HG03139 (cell line): ENCODE data around the gene AGER.
"Not testable (repeated sequence)": the region's sequence is repeated elsewhere in the genome, so short reads cannot be mapped to it uniquely, and the experiment has no call there.

ENCODE experiments used
- ATAC-seq: cut with Tn5 transposase; IDR thresholded peaks from one replicate; pipeline ENCODE4 v1.9.1; 2021; ENCODE audit not compliant: unreplicated experiment

AGER gene

GRCh38 chr6:32151181-32151862 lies 32.7 kb downstream of the AGER start:
- ATAC-seq, result no peak

- ATAC-seq, result no peak
These were observed 33.9 kb downstream of the AGER start for GRCh38 chr6:32149932-32150870.

DNA sequence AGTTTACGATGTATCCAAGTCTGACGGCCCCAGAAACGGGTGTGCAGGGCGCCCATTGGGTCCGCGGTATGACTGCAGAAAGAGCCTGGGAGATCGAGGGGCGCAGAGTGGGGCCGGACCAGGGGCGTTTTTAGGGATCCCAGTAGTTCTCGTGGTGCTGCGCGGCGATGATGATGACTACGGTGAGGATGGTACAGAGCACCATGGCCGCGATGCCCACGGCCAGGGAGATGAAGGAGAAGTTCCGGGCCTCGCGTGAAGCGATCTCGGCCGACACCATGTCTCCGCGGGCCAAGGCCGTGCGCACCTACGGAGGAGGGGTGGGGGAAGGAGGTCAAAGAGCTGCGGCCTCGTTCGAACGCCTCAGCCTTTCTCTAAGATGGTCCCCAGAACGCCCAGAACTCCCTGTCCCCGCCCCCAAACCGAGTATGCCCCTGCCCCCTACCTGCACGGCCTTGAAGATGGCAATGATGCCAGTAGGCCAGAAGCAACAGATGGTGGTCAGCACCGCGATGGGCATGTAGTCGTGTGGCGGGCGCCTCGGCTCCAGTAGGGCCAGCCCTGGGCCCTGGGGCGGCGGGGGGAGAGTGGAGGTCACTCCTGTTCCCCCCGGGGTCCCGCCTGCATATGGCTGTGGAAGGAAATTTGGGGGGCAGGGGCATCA lies 34.8 kb downstream of the AGER start:
- no peak for ATAC-seq

DNA sequence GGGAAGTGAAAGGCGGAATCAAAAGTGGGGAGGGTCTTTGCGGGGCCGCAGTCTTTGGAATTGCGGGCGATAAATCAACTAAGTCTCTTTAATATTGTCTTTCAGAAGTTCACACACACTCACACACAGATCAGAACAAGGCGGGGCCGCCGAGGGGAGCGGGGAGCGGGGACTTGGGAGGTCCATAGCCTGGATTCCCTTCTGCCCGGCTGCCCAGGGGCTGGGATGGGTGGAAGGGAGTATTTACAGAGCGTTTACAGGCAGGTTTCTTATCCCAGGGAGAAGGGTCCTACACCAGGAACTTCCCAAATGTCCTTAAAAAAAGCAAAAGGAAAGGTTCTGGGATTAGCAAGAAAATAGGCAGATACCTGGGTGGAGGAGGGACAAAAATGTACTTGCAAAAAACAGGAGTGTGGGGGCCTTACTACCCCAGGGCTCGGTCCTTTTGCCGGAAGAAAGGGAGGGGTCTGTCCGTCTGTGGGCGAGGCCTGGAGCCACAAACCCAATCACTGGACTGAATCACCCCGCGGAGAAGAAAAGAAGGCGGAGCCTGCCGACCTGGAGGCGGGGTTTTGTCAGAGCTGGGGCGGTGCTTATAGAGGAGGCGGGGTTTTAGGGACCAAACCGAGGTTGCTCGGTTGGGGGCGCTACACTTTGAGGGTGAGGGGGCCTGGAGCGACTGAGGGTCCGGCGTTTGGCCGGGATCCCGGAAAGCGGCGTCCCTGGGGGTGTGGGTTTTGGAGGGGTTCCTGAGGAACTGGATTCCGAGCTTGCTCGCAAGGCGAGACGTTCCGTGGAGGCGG lies 35.6 kb downstream of the AGER start:
- ATAC-seq, result no peak

DNA sequence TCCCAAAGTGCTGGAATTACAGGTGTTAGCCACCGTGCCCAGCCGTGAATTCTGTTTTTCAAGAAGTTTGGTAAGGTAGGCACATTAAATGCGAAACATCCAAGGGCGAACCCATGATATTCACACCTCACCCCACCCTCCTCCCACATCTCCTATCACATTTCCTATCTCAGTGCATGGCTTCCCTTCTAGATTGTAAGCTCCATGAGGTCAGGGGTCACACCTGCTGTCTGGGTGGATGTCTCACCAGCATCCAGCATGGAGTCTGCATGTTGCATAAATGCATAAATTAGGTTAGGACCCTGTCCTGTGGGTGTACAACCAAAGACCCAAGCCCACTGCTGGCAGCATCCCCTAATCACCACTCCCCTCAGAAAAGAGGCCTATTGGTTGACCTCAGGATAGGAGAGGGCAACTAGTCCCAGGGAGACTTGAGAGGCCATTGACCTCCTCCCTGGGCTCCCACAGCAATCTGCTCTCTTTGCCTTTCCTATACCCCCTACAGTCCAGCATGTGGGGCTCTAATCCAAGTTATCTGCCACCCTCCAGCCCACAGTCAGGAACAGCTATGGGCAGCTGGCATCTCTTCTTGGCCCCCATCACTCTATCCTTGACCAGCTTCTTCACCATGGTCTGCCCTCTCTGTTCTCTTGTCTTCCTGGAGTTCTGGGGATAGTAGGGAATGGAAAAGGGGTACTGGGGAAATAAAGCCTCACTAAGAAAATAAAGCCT lies 36.5 kb downstream of the AGER start:
- no peak for ATAC-seq

- ATAC-seq, result no peak
These were observed 37.4 kb downstream of the AGER start for GRCh38 chr6:32146687-32147086.

- ATAC-seq, result no peak
These were observed 37.8 kb downstream of the AGER start for GRCh38 chr6:32146287-32146686.

- not testable (repeated sequence) for ATAC-seq
These were observed 39.8 kb downstream of the AGER start for GRCh38 chr6:32144238-32144637.

DNA sequence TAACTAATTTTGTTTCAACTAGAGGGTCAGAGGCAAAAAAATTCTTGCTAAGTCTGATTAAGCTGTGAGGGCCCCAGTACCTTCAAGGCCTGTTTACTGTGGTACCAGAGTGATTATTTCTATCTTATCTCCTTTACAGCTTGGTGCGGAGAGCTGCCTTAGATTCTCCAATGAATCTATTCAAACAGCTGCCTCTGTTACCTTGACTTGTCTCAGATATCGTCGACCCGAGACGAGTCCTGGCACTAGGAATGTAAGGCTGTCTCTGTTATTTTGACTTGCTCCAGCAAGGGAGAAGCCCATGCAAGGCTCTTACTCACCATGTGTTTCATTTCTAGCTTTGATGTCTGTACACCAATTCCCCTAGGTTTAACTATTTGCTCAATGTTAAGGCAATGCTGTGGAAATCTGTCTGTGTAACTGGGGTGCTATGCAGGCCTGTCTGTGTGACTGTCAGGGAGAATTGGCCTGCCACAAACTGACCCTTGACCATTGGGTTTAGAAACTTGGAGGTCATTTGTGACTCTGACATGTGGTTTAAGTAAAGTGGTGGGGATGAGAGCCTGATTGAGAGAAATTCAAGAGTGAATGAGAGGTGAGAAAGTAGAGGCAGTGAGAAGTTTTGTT lies 43.5 kb downstream of the AGER start:
- no peak for ATAC-seq

GRCh38 chr6:32139590-32139989 lies 44.5 kb downstream of the AGER start:
- ATAC-seq, result no peak

- no peak for ATAC-seq
These were observed 46.6 kb downstream of the AGER start for GRCh38 chr6:32137454-32137853.

DNA sequence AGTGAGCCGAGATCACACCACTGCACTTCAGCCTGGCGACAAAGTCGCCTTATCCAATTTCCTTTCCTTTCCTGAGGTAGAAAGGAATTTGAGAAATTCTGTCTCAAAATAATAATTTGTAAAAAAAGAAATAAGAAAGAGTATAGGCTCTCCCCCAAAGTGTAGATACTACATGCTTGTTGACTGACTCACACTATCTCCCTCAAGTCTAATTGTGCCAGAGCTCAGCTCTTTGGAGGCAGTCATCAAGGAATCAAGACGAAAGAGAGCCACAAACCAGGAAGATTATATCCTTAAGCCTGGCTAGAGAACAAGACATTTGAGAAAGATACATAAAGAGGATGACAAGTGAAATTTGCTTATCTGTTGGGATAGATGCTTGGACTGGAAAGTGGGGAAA lies 50.3 kb downstream of the AGER start:
- no peak for ATAC-seq

- ATAC-seq, result no peak
These were observed 51.9 kb downstream of the AGER start for GRCh38 chr6:32132110-32132509.

DNA sequence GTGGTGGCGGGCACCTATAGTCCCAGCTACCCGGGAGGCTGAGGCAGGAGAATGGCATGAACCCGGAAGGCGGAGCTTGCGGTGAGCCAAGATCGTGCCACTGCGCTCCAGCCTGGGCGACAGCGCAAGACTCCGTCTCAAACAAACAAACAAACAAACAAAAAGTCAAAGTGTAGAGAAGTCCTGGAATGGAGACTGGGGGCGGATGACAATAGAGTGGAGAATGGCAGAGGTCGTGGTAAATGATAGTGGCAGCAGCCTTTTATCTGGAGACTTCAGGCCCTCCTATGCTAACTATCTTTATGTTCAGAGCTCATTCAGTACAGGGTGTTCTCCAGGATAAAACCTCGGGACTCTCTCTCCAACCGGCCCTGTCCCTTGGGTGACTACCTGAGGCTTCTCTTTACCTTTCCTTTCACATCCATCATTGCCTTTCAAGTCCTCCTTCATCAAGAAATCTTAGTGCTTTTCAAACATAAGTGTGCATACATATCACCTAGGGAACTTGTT lies 52.6 kb downstream of the AGER start:
- no peak for ATAC-seq
